Measurements from ENCODE around the gene NTM. TPM values are rescaled to one million over a fixed set of nuclear protein-coding genes. Genes with fewer than 3 reads are reported as not detected.

NTM gene
- polyA plus RNA-seq, 1 donor from 2014 or later = 39.4 TPM

- no peaks in the 10 kb centered on the region for H3K27me3 ChIP-seq (ENCODE audit: insufficient read depth, low read depth, low read length)
- no peaks in the 10 kb centered on the region for H3K9me3 ChIP-seq (ENCODE audit: low read length)
- H3F3A ChIP-seq (ENCODE audit: insufficient read depth, low read length, poor library complexity, severe bottlenecking) = no peaks in the 10 kb centered on the region
- peak overlapping the region; percentile 9 for H3K9ac ChIP-seq (ENCODE audit: low read length)
- H3K9me2 ChIP-seq (ENCODE audit: insufficient read depth, low read length) = no peaks in the 10 kb centered on the region
- H3K79me2 ChIP-seq (replicated peaks; ENCODE audit: insufficient read depth, low read length) = no peaks in the 10 kb centered on the region
- no peak overlapping the region for H3K4me3 ChIP-seq (ENCODE audit: low read length)
- peak overlapping the region; percentile 43 for H3K27ac ChIP-seq (ENCODE audit: low read length)
- TF ChIP-seq REST (IDR thresholded peaks at IDR 0.05; ENCODE audit: borderline replicate concordance) (no peak), POLR2AphosphoS5 (IDR thresholded peaks at IDR 0.05) (no peak), TAF1 (IDR thresholded peaks at IDR 0.05; ENCODE audit: low read depth) (no peak), EP300 (conservative IDR thresholded peaks at IDR 0.05; ENCODE audit: poor library complexity, severe bottlenecking) (no peak), EZH2 (IDR thresholded peaks at IDR 0.05; ENCODE audit: borderline replicate concordance, insufficient read depth, low read length, poor library complexity, severe bottlenecking) (no peak), SMC3 (conservative IDR thresholded peaks at IDR 0.05; ENCODE audit: poor library complexity) (no peak)
- H3K36me3 ChIP-seq (ENCODE audit: insufficient read depth, low read length) = no peaks in the 10 kb centered on the region
- H3K4me2 ChIP-seq (ENCODE audit: low read length) = no peak overlapping the region
- no peak overlapping the region for H2AFZ ChIP-seq (ENCODE audit: low read depth, low read length)
- H4K20me1 ChIP-seq (ENCODE audit: insufficient read depth) = no peaks in the 10 kb centered on the region
Measured at GRCh38 chr11:132208477-132209055, 838.2 kb downstream of the NTM start.

DNA sequence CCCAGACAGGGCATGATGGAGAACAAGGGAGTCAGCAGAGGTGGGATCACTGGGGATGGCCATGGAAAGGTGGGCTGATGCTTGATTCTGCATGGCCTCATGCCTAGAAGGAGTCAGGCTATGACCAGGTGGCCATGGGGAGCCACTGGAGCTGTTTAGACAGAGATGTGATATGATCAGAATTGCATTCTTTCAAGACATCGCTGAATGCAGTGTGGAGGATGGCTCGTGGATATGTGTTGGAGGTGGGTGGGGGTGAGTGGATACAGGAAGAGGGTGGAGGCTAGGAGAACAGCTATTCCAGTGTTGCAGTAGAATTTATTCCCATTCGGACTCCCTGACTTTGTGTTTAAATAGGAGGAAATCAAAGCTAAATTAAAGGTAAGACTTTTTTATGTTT, 841.1 kb downstream of the NTM start:
- no peaks in the 10 kb centered on the region for H3K27me3 ChIP-seq (ENCODE audit: insufficient read depth, low read depth, low read length)
- H3K79me2 ChIP-seq (replicated peaks; ENCODE audit: insufficient read depth, low read length) = no peaks in the 10 kb centered on the region
- no peak overlapping the region for H3K4me3 ChIP-seq (ENCODE audit: low read length)
- no peak overlapping the region for H3K4me2 ChIP-seq (ENCODE audit: low read length)
- H3K9me3 ChIP-seq (ENCODE audit: low read length) = no peaks in the 10 kb centered on the region
- no peaks in the 10 kb centered on the region for H3K36me3 ChIP-seq (ENCODE audit: insufficient read depth, low read length)
- TF ChIP-seq SMC3 (conservative IDR thresholded peaks at IDR 0.05; ENCODE audit: poor library complexity) (no peak), EP300 (conservative IDR thresholded peaks at IDR 0.05; ENCODE audit: poor library complexity, severe bottlenecking) (no peak), EZH2 (IDR thresholded peaks at IDR 0.05; ENCODE audit: borderline replicate concordance, insufficient read depth, low read length, poor library complexity, severe bottlenecking) (no peak), RAD21 (conservative IDR thresholded peaks at IDR 0.05) (no peak), POLR2AphosphoS5 (IDR thresholded peaks at IDR 0.05) (no peak), MXI1 (conservative IDR thresholded peaks at IDR 0.05; ENCODE audit: poor library complexity, severe bottlenecking) (no peak), CTCF (IDR thresholded peaks at IDR 0.05; ENCODE audit: poor library complexity, severe bottlenecking) (no peak), TAF1 (IDR thresholded peaks at IDR 0.05; ENCODE audit: low read depth) (no peak), REST (IDR thresholded peaks at IDR 0.05; ENCODE audit: borderline replicate concordance) (no peak)
- H3K9me2 ChIP-seq (ENCODE audit: insufficient read depth, low read length) = no peaks in the 10 kb centered on the region
- no peak overlapping the region for H3K9ac ChIP-seq (ENCODE audit: low read length)
- H3F3A ChIP-seq (ENCODE audit: insufficient read depth, low read length, poor library complexity, severe bottlenecking) = no peaks in the 10 kb centered on the region
- no peak overlapping the region for H2AFZ ChIP-seq (ENCODE audit: low read depth, low read length)
- no peaks in the 10 kb centered on the region for H4K20me1 ChIP-seq (ENCODE audit: insufficient read depth)
- H3K27ac ChIP-seq (ENCODE audit: low read length) = no peak overlapping the region

All from neural cell (in vitro differentiated cells).